Lung (tissue), 12 donors: Measurements from ENCODE around the gene LUZP1. TPM values are rescaled to one million over a fixed set of nuclear protein-coding genes. Genes with fewer than 3 reads are reported as not detected.
"Not testable (repeated sequence)": the region's sequence is repeated elsewhere in the genome, so short reads cannot be mapped to it uniquely, and the experiment has no call there.

Experiments
- ATAC-seq: fragments of 200-7000 bp; cut with Tn5 transposase; one replicate; pipeline ENCODE4 v1.9.1; 2020; ENCODE audit warnings: moderate number of reproducible peaks; ENCODE audit not compliant: insufficient read depth, low FRiP score
- DNase-seq, 3 donors: peaks; one replicate each; pipeline ENCODE4 v3.0.0-alpha.2; 2013 to 2017
- H3K27ac ChIP-seq, 2 donors: one replicate each; pipeline ENCODE4 v1.5.1; 2013; ENCODE audit warnings: mild to moderate bottlenecking in 2 of 2, moderate library complexity in 2 of 2, control low read depth in 1 of 2, inconsistent platforms in 1 of 2, low read depth in 1 of 2, low read length in 1 of 2
- H3K27me3 ChIP-seq, 3 donors: one replicate each; pipeline ENCODE4 v1.5.1; 2013; ENCODE audit warnings: low read length in 2 of 3; ENCODE audit not compliant: control insufficient read depth in 3 of 3, insufficient read depth in 3 of 3
- H3K36me3 ChIP-seq, 4 donors: one replicate each; pipeline ENCODE4 v1.5.1; 2013; ENCODE audit warnings: low read length in 4 of 4, mild to moderate bottlenecking in 1 of 4, moderate library complexity in 1 of 4; ENCODE audit not compliant: control insufficient read depth in 4 of 4, insufficient read depth in 4 of 4
- H3K4me1 ChIP-seq, 5 donors: one replicate each; pipeline ENCODE4 v1.5.1; 2013; ENCODE audit warnings: low read length in 5 of 5, mild to moderate bottlenecking in 2 of 5, moderate library complexity in 1 of 5; ENCODE audit not compliant: control insufficient read depth in 5 of 5, insufficient read depth in 5 of 5
- H3K4me3 ChIP-seq: one replicate; pipeline ENCODE4 v1.5.1; 2013; ENCODE audit warnings: mild to moderate bottlenecking, control low read depth, moderate library complexity
- H3K9ac ChIP-seq, 2 donors: one replicate each; pipeline ENCODE4 v1.5.1; 2013; ENCODE audit warnings: low read length in 2 of 2, control low read depth in 1 of 2; ENCODE audit not compliant: insufficient read depth in 1 of 2
- H3K9me3 ChIP-seq, 4 donors: one replicate each; pipeline ENCODE4 v1.5.1; 2013; ENCODE audit warnings: low read length in 3 of 4, mild to moderate bottlenecking in 1 of 4, moderate library complexity in 1 of 4; ENCODE audit not compliant: control insufficient read depth in 4 of 4, insufficient read depth in 3 of 4
- CTCF ChIP-seq: IDR thresholded peaks from 2 replicates; pipeline ENCODE4 v1.5.1; 2012; ENCODE audit warnings: mild to moderate bottlenecking; ENCODE audit errors: control extremely low read depth, extremely low read depth
- WGBS, 2 donors: extraction: QIAGEN DNeasy Blood & Tissue Kit; methylation state at CpG; one replicate each; pipeline ENCODE4 v1.1.7; 2013; 5-methylcytosine and 5-hydroxymethylcytosine counted together
- polyA plus RNA-seq, 2 donors: library from polyadenylated mRNA; stranded (reverse); fragments of 200-250 nt; gene quantifications; one replicate each; pipeline ENCODE4 v1.2.1, GENCODE V29; 2013
- total RNA-seq, 2 donors: library from RNA; depleted of rRNA in 1 of 2; stranded (reverse); fragments of >200 nt in 1 of 2; gene quantifications; one replicate each; pipeline ENCODE4 v1.2.1, GENCODE V29; 2014 to 2021
- donor health status: control.
- donor health status: control.
- donor health status: Bipolar disorder and iron deficiency.
- donor health status: healthy.
- donor health status: DM: yes; HTN: yes; CAD: no.

LUZP1 gene
- total and polyA plus RNA-seq, 4 donors = 4.0 to 27.5 (median 17.7) TPM

- no peak for DNase-seq
- WGBS, 2 donors = 95 to 97% methylated on average over 27 of the region's 27 CpGs
- no peak for ATAC-seq
- TF ChIP-seq CTCF = no peak
- Histone ChIP-seq H3K9me3 (no peaks in the 10 kb centered on the region), H3K27me3 (no peaks in the 10 kb centered on the region), H3K36me3 (no peaks in the 10 kb centered on the region), H3K4me3 (no peak overlapping the region), H3K27ac (no peak overlapping the region), H3K4me1 (peaks cover 0 to 2% (median 0%) of the 10 kb centered on the region in 5 donors), H3K9ac (no peak overlapping the region)
Measured at GRCh38 chr1:23193391-23194118, 24.9 kb upstream of the LUZP1 start.

GRCh38 chr1:23191199-23191598, 22.5 kb upstream of the LUZP1 start:
- no peak for ATAC-seq
- TF ChIP-seq CTCF = no peak
- Histone ChIP-seq H3K36me3 (no peaks in the 10 kb centered on the region), H3K9ac (no peak overlapping the region), H3K27ac (no peak overlapping the region), H3K4me3 (no peak overlapping the region), H3K9me3 (no peaks in the 10 kb centered on the region), H3K27me3 (no peaks in the 10 kb centered on the region), H3K4me1 (no peaks in the 10 kb centered on the region)
- 93 to 97% methylated on average over 3 of the region's 3 CpGs for WGBS, 2 donors
- no peak for DNase-seq

- WGBS, 2 donors = 88% methylated on average over 13 of the region's 13 CpGs
- not testable (repeated sequence) for H3K36me3 ChIP-seq, H3K4me3 ChIP-seq, ATAC-seq, DNase-seq, H3K9ac ChIP-seq, H3K27me3 ChIP-seq, H3K9me3 ChIP-seq, H3K4me1 ChIP-seq, H3K27ac ChIP-seq
Measured at GRCh38 chr1:23188936-23189452, 20.3 kb upstream of the LUZP1 start.

GRCh38 chr1:23188434-23188884, 19.8 kb upstream of the LUZP1 start:
- 65 to 80% methylated on average over 6 of the region's 6 CpGs for WGBS, 2 donors
- ATAC-seq (no peak), DNase-seq (no peak)
- H3K27me3 ChIP-seq = peaks cover 0 to 8% (median 0%) of the 10 kb centered on the region in 3 donors
- no peak overlapping the region for H3K27ac ChIP-seq
- H3K4me3 ChIP-seq = no peak overlapping the region
- TF ChIP-seq CTCF = no peak
- no peaks in the 10 kb centered on the region for H3K9me3 ChIP-seq
- no peaks in the 10 kb centered on the region for H3K4me1 ChIP-seq
- H3K36me3 ChIP-seq = no peaks in the 10 kb centered on the region
- H3K9ac ChIP-seq = no peak overlapping the region
